ENCODE measurements around the gene PDE11A.

Gene PDE11A

GRCh38 chr2:178068823-178069454 lies 3.6 kb downstream of the PDE11A start:
- in situ Hi-C loops (cut with MboI; ENCODE audit: low pct_unique_long_range_greater_than_20kb, low sequenced_read_pairs, unreplicated experiment), result no loop called here
- DNase-seq (ENCODE audit: low spot score), result no peak
- no peak for TF ChIP-seq CTCF (IDR thresholded peaks at IDR 0.05; ENCODE audit: extremely low read depth, insufficient read depth, missing control alignments)

DNA sequence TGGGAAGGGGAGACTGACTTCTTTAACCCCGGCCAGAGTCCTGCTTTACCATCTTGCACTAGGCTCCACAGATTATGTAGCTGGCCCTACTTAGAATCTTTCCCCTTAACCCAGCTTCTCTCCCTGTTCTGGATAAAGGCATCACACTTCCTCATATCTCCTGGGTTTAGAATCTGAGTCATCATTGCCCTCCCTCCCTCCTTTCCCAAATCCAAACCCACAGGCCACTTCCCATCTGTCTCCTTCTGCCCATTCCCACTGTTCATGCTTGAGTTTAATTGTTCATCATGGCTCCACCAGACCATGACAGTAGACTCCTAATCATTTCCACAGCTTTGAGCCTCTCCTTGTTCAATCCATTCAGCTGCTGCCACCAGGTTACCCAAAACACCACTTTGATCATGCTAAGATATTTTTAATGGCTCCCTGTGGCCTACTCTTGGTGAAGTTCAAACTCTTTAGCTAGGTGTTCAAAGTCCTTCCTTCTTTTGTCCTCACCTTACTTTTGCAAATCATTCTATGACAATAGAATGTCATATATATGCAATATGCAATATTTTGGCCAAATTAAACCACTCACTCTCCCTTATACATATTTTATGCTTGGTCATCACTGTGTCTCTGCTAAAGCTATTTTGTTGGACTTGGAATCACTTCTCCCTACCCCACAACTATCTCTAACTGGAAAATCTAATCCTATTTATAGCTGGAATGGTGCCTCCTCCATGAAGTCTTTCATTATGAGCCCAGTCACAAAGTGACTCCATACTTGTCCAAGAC lies 5.5 kb downstream of the PDE11A start:
- DNase-seq (ENCODE audit: low spot score), result no peak
- no peak for TF ChIP-seq CTCF (IDR thresholded peaks at IDR 0.05; ENCODE audit: extremely low read depth, insufficient read depth, missing control alignments)
- in situ Hi-C loops (cut with MboI; ENCODE audit: low pct_unique_long_range_greater_than_20kb, low sequenced_read_pairs, unreplicated experiment), result no loop called here

DNA sequence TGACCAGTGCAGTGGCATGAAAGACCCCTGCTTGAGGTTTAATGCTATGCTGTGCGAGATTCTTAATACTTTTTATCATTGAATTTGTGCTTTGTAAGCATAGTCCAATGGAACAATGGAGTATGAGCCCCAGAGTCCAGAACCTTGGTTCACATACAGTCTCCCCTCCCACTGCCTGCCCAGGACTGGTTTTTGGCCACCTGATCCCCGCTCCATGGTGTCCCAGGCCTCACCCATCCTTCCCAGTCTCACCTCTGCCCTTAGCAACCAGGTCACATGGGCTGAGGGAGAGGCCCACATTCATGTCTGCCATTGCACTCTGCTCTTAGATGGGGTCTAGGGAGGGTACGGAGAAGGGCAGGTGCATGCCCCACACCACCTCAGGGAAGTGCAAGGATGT lies 6.3 kb downstream of the PDE11A start:
- in situ Hi-C loops (cut with MboI; ENCODE audit: low pct_unique_long_range_greater_than_20kb, low sequenced_read_pairs, unreplicated experiment), result no loop called here
- TF ChIP-seq CTCF (IDR thresholded peaks at IDR 0.05; ENCODE audit: extremely low read depth, insufficient read depth, missing control alignments), result no peak
- DNase-seq (ENCODE audit: low spot score), result no peak

DNA sequence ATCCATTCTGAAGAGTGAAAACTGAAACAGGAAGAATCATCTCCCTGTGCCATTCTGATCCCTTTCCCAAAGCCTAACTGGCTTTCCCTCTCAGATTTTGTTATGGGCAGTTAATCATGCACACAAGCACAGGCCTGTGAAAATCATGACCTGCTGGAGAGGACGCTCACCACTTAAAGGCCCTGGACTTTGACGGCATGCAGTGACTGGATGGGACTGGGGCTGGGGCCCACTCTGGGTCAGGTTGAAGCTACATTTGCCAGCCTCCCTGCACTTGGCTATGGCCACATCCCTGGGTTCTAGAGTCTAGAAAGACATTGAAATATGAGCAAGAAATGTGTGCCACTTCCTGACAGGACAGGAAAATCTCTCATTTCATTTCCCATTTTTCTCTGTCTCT lies 12.9 kb downstream of the PDE11A start:
- TF ChIP-seq CTCF (IDR thresholded peaks at IDR 0.05; ENCODE audit: extremely low read depth, insufficient read depth, missing control alignments), result no peak
- in situ Hi-C loops (cut with MboI; ENCODE audit: low pct_unique_long_range_greater_than_20kb, low sequenced_read_pairs, unreplicated experiment), result no loop called here
- no peak for DNase-seq (ENCODE audit: low spot score)

DNA sequence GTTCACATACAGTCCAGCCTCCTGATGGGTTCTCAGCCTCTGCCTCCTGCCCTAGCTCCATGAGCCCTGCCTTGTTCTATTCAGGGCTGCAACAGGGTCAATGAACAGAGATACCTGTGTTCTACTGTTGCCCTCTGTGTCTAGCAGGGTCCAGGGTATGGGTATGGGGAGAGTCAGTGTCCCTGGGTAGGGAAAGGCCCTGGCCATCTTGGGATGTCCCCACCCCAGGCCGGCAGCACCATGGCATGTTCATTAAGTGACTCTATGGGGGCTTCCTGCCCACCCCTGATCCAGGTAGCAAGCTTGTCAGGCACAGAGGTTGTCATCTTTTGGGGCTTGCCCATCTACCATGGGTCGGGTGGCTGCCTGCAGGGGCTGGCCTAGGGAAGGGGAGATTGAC lies 13.5 kb downstream of the PDE11A start:
- in situ Hi-C loops (cut with MboI; ENCODE audit: low pct_unique_long_range_greater_than_20kb, low sequenced_read_pairs, unreplicated experiment), result no loop called here
- no peak for TF ChIP-seq CTCF (IDR thresholded peaks at IDR 0.05; ENCODE audit: extremely low read depth, insufficient read depth, missing control alignments)
- DNase-seq (ENCODE audit: low spot score), result no peak

DNA sequence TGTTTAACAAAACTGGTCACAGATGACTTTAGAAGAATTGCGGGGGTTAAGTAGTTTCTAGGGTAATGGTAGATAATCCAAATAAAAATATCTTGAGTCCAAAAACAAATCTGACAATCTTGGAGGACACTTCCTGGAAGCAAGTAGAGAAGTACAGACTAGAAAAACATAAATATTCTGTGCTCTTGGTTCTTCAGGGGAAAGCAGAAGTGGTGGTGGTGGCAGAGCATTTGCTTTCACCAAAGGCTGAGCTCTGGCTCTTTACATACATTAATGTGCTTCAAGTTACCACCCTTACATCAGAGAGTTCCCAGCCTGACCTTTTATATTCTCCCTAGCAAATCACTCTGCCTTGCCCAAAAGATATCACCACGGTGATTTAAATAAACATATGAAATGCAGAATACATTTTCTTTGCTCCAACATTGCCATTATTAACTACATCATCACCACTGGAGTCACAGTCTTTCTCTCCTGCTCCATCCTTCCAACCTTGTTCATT lies 15.3 kb downstream of the PDE11A start:
- in situ Hi-C loops (cut with MboI; ENCODE audit: low pct_unique_long_range_greater_than_20kb, low sequenced_read_pairs, unreplicated experiment), result no loop called here
- no peak for TF ChIP-seq CTCF (IDR thresholded peaks at IDR 0.05; ENCODE audit: extremely low read depth, insufficient read depth, missing control alignments)
- DNase-seq (ENCODE audit: low spot score), result no peak

All from GM13977 (cell line).